ENCODE measurements around the gene TTBK1.

GRCh38 chr6:43296780-43297497 is 53.7 kb downstream of the TTBK1 start:
- no peak for TF ChIP-seq CTCF (IDR thresholded peaks at IDR 0.05)
- TF ChIP-seq POLR2A (IDR thresholded peaks at IDR 0.05) = no peak
